Spleen (tissue), 7 donors: Measurements from ENCODE around the gene CDC42BPG.

Source experiments
- CTCF ChIP-seq, 11 experiments: fragments of 200-600 bp in 7 of 11; fragments of 450-650 bp in 4 of 11; sonication (generic) in 4 of 11; IDR thresholded peaks in 8 of 11; conservative IDR thresholded peaks in 3 of 11; 1 replicate in 7 of 11; 2 replicates in 4 of 11; pipeline versions ENCODE4 v1.4.0 to v1.8.0; 2016 to 2021; ENCODE audit warnings: antibody characterized with exemption in 11 of 11, inconsistent platforms in 4 of 11, mild to moderate bottlenecking in 1 of 11
- POLR2A ChIP-seq, 3 donors: fragments of 450-650 bp; IDR thresholded peaks; one replicate each; pipeline ENCODE4 v1.5.1; 2017; ENCODE audit warnings: antibody characterized with exemption in 3 of 3, mild to moderate bottlenecking in 1 of 3
- donor health status: DM: no; HTN: no; CAD: no; lungs with moderate emphysema.
- donor health status: DM: no; HTN: no; CAD: no.
- donor health status: DM: no; HTN: no; CAD: no.

DNA sequence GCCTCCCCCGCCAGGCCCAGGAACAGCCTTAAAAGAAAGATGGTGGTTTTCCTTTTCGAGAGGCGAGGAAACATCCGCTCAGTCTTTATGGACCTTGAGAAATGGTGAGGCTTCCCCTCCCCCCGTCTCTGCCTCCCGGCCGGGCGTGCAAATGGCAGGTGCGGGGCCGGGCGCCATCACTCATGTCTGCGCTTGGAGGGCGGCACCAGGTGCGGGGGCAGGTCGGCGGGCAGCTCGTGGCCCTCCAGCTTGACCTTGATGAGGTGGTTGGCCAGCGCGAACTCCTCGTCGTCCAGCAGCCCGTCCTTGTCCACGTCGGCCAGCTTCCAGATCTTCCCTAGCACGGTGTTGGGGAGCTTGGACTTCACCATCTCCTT, 9.7 kb upstream of the CDC42BPG start:
- TF ChIP-seq CTCF (IDR thresholded peaks at IDR 0.05 in 8 of 11, conservative IDR thresholded peaks at IDR 0.05 in 3 of 11) = no peak
- TF ChIP-seq POLR2A (IDR thresholded peaks at IDR 0.05) = no peak
